GM19099 (cell line): ENCODE data around the gene NKX6-2.

Experiments
- POLR2A ChIP-seq: IDR thresholded peaks from 3 replicates; pipeline ENCODE4 v1.6.1; 2011; ENCODE audit warnings: low read depth; ENCODE audit not compliant: insufficient read length; ENCODE audit errors: extremely low read depth

NKX6-2 gene

DNA sequence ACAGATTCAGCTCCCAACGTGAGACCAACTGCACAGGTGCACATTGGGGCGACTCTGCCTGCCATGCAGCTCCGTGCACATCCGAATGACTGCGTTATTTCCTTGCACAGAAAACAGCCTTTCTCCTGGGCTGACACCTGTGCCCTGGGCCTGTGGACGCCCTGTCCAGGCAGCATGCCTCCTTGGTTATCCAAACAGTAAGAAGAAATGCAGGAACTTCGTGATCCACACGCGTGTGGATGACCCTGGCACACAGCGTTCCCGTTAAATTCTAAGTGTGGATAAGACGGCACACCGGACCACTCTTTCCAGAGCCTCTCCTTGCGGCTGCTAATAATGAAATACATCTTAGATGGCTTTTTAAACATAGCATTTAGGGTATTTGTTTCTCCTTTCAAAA lies 39.6 kb downstream of the NKX6-2 start:
- no peak for TF ChIP-seq POLR2A

DNA sequence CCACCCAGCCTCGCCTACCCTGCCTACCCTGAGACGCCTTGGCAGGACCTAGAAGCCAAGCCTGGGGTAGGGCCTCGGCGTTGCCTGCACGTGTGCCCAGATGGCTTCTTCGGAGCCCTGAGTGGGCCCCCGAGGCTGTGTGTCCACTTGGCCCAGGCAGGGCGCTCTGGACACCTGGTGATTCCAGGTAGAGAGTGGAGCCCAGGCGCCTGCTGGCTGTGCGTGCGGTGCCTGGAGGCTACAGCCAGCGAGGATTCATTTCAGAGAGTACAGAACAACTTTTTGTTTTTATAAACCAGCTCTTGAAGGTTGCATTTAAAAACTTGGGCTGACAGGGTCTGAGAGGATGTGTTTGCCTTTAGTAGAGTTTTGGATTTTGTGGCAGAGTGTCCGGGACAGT lies 40.0 kb downstream of the NKX6-2 start:
- no peak for TF ChIP-seq POLR2A

DNA sequence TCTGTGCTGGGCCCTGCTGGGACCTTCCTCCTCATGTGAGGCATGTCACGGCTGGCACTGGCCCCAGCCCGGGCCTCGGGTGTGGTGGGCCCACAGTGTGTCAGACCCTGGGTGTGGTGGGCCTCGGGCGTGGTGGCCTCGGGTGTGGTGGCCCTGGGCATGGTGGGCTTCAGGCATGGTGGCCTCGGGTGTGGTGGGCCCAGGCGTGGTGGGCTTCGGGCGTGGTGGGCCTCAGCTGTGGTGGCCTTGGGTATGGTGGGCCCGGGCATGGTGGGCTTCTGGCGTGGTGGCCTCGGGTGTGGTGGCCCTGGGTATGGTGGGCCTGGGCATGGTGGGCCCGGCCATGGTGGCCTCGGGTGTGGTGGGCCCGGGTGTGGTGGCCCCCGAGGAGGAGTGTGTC lies 40.4 kb downstream of the NKX6-2 start:
- no peak for TF ChIP-seq POLR2A

DNA sequence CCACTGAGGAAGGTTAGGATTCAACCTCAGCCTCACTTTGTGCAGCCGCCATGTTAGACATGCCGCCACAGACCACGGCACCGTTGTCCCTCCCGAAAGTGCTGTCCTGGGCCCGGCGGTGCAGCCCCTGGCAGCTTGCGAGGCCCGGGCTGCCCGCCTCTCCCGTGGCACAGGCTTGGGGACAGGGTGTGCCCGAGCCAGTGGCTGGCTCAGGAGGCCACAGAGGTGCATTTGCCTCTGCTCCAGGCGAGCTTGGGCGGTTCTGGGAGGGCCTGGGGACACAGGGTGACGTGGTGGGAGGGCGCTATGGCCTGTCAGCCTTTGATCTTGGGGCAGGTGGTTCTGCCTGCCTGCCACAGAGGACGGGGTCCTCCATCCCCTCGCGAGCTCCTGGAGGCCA lies 41.1 kb downstream of the NKX6-2 start:
- no peak for TF ChIP-seq POLR2A

DNA sequence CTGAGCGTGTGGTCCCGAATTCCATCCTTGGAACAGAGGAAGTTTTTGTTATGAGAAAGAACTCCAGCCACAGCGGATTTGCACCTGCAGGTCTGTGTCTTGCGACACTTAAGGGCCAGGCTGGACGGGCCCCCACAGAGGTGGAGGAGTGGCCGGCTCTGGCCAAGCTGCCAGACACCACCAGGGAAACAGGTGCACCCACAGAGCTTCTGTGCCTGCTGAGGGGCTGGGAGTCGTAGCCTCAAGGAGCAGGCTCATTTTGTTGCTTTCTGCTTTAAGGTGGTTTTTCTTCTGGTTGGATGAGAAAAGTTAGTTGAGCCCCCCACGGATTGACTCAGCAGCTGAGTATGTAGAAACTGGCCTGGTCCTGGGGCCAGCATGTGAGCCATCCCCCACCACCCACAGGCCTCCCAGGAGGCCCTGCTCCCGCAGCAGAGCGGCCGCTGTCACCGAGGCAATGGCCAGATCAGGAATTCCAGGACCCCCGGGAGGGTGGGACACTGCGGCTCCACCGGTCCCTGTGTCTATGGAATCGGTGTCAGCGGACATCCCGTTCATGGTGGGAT lies 41.9 kb downstream of the NKX6-2 start:
- no peak for TF ChIP-seq POLR2A

DNA sequence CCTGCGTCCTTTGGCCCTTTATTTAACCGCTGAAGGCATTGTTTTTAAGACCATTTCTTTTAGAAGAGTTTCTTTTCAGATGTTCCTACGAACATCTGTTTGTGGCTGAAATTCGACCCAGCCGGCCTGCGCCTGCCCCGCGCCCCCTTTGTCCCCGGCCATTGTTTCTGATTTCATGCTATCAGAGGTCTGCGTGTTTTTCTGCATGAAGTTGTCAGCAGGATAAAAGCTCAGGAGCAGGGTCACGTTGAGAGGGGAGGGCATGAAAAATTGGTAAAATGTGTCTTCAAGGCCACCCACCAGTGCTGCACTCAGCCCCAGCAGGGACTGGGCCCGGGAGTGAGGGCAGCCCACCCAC lies 43.1 kb downstream of the NKX6-2 start:
- TF ChIP-seq POLR2A: no peak

DNA sequence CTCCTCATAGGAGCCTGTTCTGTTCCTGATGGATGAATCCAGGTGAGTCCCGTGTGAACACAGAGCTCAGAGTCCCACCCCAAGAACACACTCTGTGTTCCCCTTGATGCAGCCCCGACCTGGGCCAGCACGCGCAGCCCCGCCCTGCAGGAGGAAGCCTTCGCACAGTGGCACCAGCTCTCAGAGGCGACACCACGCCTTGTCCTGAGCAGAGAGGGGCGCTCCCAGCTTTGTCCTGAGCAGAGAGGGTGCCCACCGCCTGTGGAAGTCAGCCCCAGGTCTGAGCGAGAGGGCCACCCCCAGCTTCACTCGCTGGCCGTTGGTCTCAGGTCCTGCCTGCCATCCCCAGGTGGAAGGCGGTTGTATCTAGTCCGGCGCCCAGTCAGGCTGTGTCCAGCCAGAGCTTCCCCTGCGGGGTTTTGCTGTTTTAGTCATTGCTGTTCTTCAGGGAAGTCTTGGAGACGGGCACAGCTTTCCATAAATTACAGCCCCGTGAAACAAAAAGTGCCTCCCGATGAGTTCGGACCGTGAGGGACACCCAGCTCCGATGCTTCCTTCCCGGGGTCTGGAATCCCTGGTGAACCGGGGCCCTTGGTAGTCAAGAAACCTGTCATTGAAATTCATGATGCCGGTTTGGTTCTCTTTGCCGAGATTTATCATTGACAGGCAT lies 43.6 kb downstream of the NKX6-2 start:
- no peak for TF ChIP-seq POLR2A

DNA sequence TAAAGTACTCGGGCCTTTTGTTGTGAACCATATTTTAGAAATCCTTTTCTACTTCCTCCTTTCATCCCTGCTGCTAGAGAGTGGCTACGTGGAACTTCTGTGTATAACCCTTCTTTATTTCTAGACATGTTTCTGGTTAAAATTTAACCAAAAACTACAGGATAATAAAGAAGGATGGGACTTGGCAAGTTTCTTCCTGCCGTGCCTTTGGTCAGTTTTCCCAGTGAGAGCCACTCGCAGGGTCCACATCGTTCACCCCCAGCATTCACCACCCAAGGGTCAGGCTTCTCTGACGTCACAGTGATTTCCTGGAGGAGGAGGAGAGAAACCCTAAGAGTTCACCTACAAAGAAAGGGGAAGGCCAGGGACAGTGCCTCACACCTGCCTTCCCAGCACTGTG lies 45.4 kb downstream of the NKX6-2 start:
- TF ChIP-seq POLR2A: no peak

DNA sequence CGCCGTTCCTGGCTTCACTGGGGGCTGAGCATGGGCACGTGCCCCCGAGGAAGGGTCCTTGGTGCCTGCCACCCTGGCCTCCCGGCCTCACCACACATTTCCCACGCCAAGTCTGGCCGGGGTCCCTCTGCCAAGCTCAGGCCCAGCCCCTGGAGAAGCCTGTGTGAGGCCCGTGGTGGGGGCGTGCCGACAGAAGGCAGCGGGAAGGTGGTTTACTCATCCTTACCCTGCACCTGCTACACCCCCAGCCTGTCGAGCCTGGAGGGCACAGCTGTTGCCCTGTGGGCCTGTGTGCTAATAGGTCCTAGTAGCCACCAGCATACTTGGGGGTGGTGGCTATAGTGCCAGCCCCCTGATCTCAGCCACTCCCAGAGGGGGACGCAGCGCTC lies 46.7 kb downstream of the NKX6-2 start:
- TF ChIP-seq POLR2A: no peak

DNA sequence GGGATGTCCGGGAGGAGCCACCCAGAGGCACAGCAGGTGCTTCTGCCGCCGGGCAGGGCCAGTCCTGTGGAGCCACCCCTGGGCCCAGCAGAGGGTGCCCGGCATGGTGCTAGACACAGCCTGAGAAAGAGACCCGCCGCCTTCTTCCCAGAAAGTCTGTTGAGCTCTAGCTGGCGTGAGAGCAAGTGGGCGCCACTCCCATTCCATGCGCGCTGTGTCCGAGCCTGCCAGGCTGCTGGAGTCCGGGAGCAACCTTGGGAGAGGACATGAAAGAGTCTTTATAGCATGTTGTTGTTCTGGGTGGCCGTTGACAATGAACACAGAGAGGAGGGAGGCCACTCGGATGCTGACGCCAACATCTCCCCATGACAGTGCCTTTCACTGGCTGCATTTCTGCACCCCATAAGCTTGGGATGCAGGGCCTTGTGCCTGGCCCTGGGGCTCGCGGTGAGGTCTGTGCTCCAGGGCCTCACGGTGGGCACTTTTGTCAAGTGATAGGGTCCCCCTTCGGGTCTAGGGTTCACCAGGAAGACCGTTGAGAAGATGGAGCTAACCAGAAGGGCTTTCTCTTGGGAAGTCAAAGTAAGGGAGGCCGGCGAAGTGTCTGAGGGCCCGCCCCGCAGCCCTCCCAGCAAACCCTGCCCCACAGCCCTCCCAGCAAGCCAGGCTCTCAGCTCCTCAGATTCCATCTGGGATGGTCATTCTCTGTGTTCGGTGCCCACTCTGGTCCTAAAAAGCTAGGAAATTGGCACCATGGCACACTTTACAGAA lies 47.3 kb downstream of the NKX6-2 start:
- TF ChIP-seq POLR2A: no peak

DNA sequence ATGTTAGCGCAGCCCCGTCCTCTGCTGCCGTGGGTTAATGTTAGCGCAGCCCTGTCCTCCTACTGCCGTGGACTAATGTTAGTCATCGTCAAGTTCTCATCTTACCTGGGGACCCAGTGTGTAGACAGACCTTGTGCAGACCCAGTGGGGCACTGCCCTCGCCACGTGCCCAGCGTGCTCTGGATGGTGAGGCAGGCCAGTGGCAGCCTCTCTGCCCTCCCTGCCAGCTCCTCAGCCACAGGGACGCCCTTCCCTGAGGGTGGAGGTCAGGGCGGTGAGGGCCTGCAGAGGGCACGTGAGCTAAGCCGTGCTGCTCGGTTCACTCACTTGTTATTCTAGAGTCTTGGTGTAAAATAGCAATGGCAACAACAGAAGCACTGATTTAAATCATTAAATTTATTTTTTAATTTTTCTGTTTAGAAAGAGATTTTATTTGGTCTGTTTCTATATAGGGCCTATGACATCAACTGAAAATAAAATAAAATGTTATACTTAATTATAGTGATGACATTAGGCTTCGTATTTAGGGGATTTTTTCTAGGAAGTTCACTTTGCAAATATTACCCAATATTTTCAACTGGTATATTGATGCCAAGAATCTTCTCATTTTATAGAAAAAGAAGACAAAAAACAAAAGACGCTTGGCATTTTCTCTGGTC lies 48.4 kb downstream of the NKX6-2 start:
- TF ChIP-seq POLR2A: no peak

DNA sequence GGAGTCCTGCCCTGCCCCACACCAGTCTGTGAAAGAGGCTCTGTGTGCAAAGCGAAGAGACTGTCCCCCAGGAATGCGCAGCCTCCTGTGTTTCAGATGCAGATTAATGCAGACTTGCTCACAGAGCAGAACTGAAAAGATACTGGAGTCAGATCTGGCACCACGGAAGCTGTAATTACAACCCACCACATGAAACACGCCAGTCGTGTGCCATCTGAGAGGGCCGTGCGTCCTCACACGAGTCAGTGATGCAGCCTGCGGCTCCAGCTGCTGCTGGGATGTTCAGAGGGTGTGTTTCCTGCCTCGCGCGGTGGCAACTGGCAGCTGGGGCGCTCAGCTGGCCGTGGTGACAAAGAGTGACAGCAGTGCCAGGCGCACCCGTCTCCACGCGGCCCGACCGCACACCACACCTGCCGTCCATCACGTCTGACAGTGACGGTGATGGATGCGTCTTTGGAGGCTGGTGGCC lies 50.0 kb downstream of the NKX6-2 start:
- TF ChIP-seq POLR2A: no peak

DNA sequence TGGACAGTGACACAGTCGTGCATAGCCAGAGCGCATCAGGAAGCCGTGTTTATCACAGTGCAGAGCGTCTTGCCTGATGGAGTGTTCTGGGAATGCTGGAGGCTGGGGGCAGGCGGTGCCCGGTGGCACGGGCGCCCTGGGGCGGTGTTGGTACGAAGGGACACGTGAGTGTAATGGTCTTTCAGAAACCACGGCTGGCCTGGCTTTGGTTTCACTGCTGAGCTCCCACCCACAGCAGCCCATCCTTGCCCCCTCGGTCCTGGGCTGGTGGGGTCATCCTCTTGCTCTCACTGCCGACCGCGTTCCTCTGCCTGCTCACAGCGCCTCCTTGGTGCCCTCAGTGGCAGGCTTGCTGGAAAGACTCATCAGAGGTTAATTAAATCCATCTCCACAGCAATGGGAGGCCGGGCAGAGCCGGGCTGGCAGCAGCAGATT lies 50.6 kb downstream of the NKX6-2 start:
- TF ChIP-seq POLR2A: no peak

DNA sequence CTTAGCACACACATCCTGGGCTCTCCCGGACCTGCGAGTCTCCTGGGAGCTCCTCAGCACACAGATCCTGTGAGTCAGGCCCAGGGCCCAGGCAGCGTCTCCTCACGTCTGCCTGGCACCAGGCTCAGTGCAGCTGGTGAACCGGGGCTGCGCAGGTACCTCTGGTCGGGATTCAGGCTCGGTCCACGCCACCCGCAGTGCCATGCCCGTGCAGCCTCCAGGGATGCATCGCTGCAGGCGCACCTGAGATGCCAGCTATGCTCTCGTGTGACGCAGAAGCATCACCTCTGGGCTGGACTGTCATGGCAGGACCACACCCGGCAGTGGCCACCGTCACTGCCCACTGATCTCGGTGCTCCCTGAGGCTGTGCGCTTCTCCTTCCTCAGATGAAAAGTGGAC lies 52.0 kb downstream of the NKX6-2 start:
- no peak for TF ChIP-seq POLR2A
